IMR-90 (cell line): Measurements from ENCODE around the gene KBTBD8.

Experiments
- CTCF ChIP-seq: conservative IDR thresholded peaks from 2 replicates; pipeline ENCODE4 v1.5.1; 2012; ENCODE audit warnings: mild to moderate bottlenecking, low read depth, low read length, improper control_type of control experiment
- FOS ChIP-seq: fragments of 150-350 bp; IDR thresholded peaks from 2 replicates; pipeline ENCODE4 v1.6.1; 2016; ENCODE audit warnings: low read depth, low read length
- NFE2L2 ChIP-seq: fragments of 150-350 bp; IDR thresholded peaks from 2 replicates; pipeline ENCODE4 v1.6.1; 2016; ENCODE audit warnings: low read depth, mild to moderate bottlenecking, low read length
- POLR2A ChIP-seq: IDR thresholded peaks from 2 replicates; pipeline ENCODE4 v1.6.1; 2012; ENCODE audit warnings: mild to moderate bottlenecking, low read depth, low read length
- RCOR1 ChIP-seq: IDR thresholded peaks from 2 replicates; pipeline ENCODE4 v1.6.1; 2012; ENCODE audit warnings: mild to moderate bottlenecking, low read length, improper control_type of control experiment; ENCODE audit not compliant: insufficient replicate concordance
- RFX5 ChIP-seq: IDR thresholded peaks from 2 replicates; pipeline ENCODE4 v1.8.0; 2012; ENCODE audit warnings: low read depth, mild to moderate bottlenecking, low read length, moderate library complexity
- SMC3 ChIP-seq: fragments of 150-350 bp; IDR thresholded peaks from 2 replicates; pipeline ENCODE4 v1.6.1; 2016; ENCODE audit warnings: low read depth, mild to moderate bottlenecking, antibody characterized with exemption, low read length, moderate library complexity
- USF2 ChIP-seq: fragments of 150-350 bp; IDR thresholded peaks from 2 replicates; pipeline ENCODE4 v1.6.1; 2017; ENCODE audit warnings: mild to moderate bottlenecking, antibody characterized with exemption, low read length, low read depth

GRCh38 chr3:66991459-66991858 is 6.6 kb upstream of the KBTBD8 start:
- no peak for TF ChIP-seq NFE2L2
- no peak for TF ChIP-seq CTCF
- no peak for TF ChIP-seq USF2
- no peak for TF ChIP-seq SMC3
- peak; percentile 60 for TF ChIP-seq FOS
- no peak for TF ChIP-seq RFX5
- TF ChIP-seq POLR2A = no peak
- no peak for TF ChIP-seq RCOR1
